HEK293T (cell line): Measurements from ENCODE around the gene KSR2.

Source experiments
- CTCF ChIA-PET: fragments of 350-600 bp; formaldehyde crosslinking; extraction: SDS; loops from one replicate; lab custom pipeline; 2021; ENCODE audit warnings: antibody characterized with exemption, inconsistent platforms; lab: Yijun Ruan, JAX
- POLR2A ChIA-PET: fragments of 350-600 bp; formaldehyde crosslinking; extraction: SDS; loops from one replicate; lab custom pipeline; 2020; ENCODE audit warnings: antibody characterized with exemption, inconsistent platforms; lab: Yijun Ruan, JAX
- DNase-seq: peaks from one replicate; pipeline ENCODE4 v3.0.0; 2012; ENCODE audit warnings: mixed read lengths; ENCODE audit errors: extremely low spot score
- ARNT ChIP-seq: fragments of 450-650 bp; IDR thresholded peaks from 2 replicates; pipeline ENCODE4 v1.6.1; 2017; ENCODE audit warnings: mild to moderate bottlenecking
- BHLHE40 ChIP-seq: fragments of 450-650 bp; IDR thresholded peaks from 2 replicates; pipeline ENCODE4 v1.6.1; 2016; ENCODE audit warnings: mild to moderate bottlenecking, moderate library complexity, borderline replicate concordance
- CTBP1 ChIP-seq: fragments of 450-650 bp; IDR thresholded peaks from 2 replicates; pipeline ENCODE4 v1.6.1; 2016; ENCODE audit warnings: borderline replicate concordance
- ELF4 ChIP-seq: fragments of 450-650 bp; IDR thresholded peaks from 2 replicates; pipeline ENCODE4 v1.6.1; 2017; ENCODE audit warnings: antibody characterized with exemption
- FOXA1 ChIP-seq: fragments of 450-650 bp; IDR thresholded peaks from 2 replicates; pipeline ENCODE4 v1.6.1; 2016; ENCODE audit warnings: mild to moderate bottlenecking
- FOXK2 ChIP-seq: fragments of 450-650 bp; IDR thresholded peaks from 2 replicates; pipeline ENCODE4 v1.6.1; 2016; ENCODE audit warnings: mild to moderate bottlenecking
- FOXM1 ChIP-seq: fragments of 450-650 bp; IDR thresholded peaks from 2 replicates; pipeline ENCODE4 v1.6.1; 2017; ENCODE audit warnings: mild to moderate bottlenecking, borderline replicate concordance
- HDGF ChIP-seq: fragments of 450-650 bp; IDR thresholded peaks from 2 replicates; pipeline ENCODE4 v1.6.1; 2017; ENCODE audit warnings: antibody characterized with exemption, borderline replicate concordance
- L3MBTL2 ChIP-seq: fragments of 450-650 bp; conservative IDR thresholded peaks from 2 replicates; pipeline ENCODE4 v1.6.1; 2016; ENCODE audit warnings: mild to moderate bottlenecking
- LEF1 ChIP-seq: fragments of 450-650 bp; IDR thresholded peaks from 2 replicates; pipeline ENCODE4 v1.6.1; 2017; ENCODE audit warnings: mild to moderate bottlenecking, borderline replicate concordance
- NFRKB ChIP-seq: fragments of 450-650 bp; IDR thresholded peaks from 2 replicates; pipeline ENCODE4 v1.6.1; 2016; ENCODE audit warnings: mild to moderate bottlenecking, moderate library complexity
- PKNOX1 ChIP-seq: fragments of 450-650 bp; IDR thresholded peaks from 2 replicates; pipeline ENCODE4 v1.6.1; 2016
- SP1 ChIP-seq: fragments of 450-650 bp; IDR thresholded peaks from 2 replicates; pipeline ENCODE4 v1.6.1; 2017
- SUZ12 ChIP-seq: fragments of 450-650 bp; IDR thresholded peaks from 2 replicates; pipeline ENCODE4 v1.6.1; 2016; ENCODE audit warnings: mild to moderate bottlenecking
- TARDBP ChIP-seq: fragments of 450-650 bp; IDR thresholded peaks from 2 replicates; pipeline ENCODE4 v1.6.1; 2016
- ZNF384 ChIP-seq: fragments of 450-650 bp; IDR thresholded peaks from 2 replicates; pipeline ENCODE4 v1.6.1; 2016

Gene KSR2

DNA sequence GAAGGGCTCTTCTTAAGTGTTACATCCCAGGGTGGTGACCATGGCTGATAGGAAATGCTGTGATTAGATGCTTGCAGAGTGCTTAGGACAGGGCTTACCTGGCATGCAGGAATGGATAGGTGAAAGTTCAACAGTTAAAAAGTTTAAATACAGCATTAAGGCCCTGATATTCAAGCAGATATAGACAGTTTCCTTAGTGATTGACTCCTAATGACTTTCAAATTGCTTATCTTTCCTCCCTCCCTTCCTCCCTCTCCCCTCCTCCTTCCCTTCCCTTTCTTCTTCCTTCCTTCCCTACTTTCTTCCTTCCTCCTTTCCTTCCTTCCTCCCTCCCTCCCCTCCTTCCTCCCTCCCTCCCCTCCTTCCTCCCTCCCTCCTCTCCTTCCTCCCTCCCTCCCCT is 362.8 kb downstream of the KSR2 start:
- TF ChIP-seq BHLHE40 = no peak
- no peak for TF ChIP-seq ZNF384
- TF ChIP-seq L3MBTL2 = no peak
- no peak for TF ChIP-seq FOXM1
- no peak for TF ChIP-seq PKNOX1
- no peak for TF ChIP-seq SP1
- TF ChIP-seq FOXA1 = no peak
- no peak for TF ChIP-seq TARDBP
- TF ChIP-seq SUZ12 = no peak
- no peak for TF ChIP-seq CTBP1
- TF ChIP-seq ARNT = no peak
- ChIA-PET POLR2A (no interaction called here), CTCF (no interaction called here)
- DNase-seq = no peak

GRCh38 chr12:117603316-117604113 is 365.3 kb downstream of the KSR2 start:
- no peak for DNase-seq
- no peak for TF ChIP-seq LEF1
- no peak for TF ChIP-seq CTBP1
- no peak for TF ChIP-seq HDGF
- no peak for TF ChIP-seq BHLHE40
- TF ChIP-seq SUZ12 = no peak
- TF ChIP-seq ZNF384 = no peak
- TF ChIP-seq SP1 = no peak
- no peak for TF ChIP-seq ARNT
- TF ChIP-seq FOXA1 = no peak
- no peak for TF ChIP-seq TARDBP
- TF ChIP-seq NFRKB = no peak
- TF ChIP-seq FOXM1 = no peak
- no peak for TF ChIP-seq PKNOX1
- no peak for TF ChIP-seq ELF4
- no peak for TF ChIP-seq FOXK2
- TF ChIP-seq L3MBTL2 = no peak
- ChIA-PET POLR2A (no interaction called here), CTCF (no interaction called here)

- CTCF ChIA-PET = no interaction called here
- POLR2A ChIA-PET = no interaction called here
- no peak for DNase-seq
- no peak for TF ChIP-seq TARDBP
- no peak for TF ChIP-seq SUZ12
Observed at GRCh38 chr12:117599849-117600248, 368.9 kb downstream of the KSR2 start.

- DNase-seq = no peak
- ChIA-PET POLR2A (no interaction called here), CTCF (no interaction called here)
- TF ChIP-seq FOXA1 (no peak), SP1 (no peak), L3MBTL2 (no peak), CTBP1 (no peak), TARDBP (no peak), ZNF384 (no peak), ELF4 (no peak), SUZ12 (no peak), BHLHE40 (no peak), ARNT (no peak), PKNOX1 (no peak), LEF1 (no peak), FOXK2 (no peak)
Observed at GRCh38 chr12:117596968-117597367, 371.8 kb downstream of the KSR2 start.

DNA sequence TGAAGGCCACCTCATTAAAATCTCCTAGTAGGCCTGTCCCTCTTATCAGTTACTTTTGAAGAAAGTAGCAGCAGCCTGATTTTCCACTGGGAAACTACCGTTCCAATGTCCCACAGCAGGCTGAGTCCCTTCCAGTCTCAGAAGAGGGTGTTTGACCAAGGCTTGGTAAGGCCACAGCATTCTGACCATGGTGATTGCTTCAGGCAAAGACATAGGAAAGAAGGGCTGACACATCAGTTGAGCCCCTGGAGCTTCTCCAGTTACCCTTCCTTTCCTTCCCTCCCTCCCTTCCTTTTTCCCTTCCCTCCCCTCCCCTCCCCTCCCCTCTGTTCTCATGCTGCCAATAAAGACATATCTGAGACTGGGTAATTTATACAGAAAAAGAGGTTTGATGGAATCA is 373.0 kb downstream of the KSR2 start:
- no peak for DNase-seq
- TF ChIP-seq HDGF (no peak), TARDBP (no peak), LEF1 (no peak), SUZ12 (no peak), FOXM1 (no peak), FOXA1 (no peak), CTBP1 (no peak), BHLHE40 (no peak), ARNT (no peak), ELF4 (no peak), L3MBTL2 (no peak)
- ChIA-PET POLR2A (no interaction called here), CTCF (no interaction called here)

DNA sequence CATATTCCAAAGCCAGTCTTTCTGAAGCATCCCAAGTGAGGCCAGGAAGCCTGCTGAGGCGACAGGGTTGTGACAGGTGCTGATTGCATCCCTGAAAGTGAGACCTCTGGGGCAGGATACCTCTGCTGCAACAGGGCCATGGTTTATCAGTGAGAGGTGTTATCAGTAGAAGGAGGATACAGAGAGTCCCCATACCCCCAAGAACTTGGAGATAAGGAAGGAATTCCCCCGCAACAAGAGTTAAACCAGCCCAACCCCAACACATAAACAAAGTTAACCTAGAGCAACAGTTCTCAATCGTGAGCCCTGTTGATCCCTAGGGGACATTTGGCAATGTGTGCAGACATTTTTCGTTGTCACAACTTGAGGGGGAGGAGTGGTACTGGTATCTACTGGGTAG is 374.3 kb downstream of the KSR2 start:
- no peak for DNase-seq
- POLR2A ChIA-PET = no interaction called here
- no peak for TF ChIP-seq CTBP1
- no peak for TF ChIP-seq TARDBP
- no peak for TF ChIP-seq ELF4
- no peak for TF ChIP-seq FOXM1
- no peak for TF ChIP-seq NFRKB
- TF ChIP-seq LEF1 = no peak
- no peak for TF ChIP-seq SUZ12
- TF ChIP-seq ARNT = no peak
- no peak for TF ChIP-seq FOXK2
- no peak for TF ChIP-seq SP1
- no peak for TF ChIP-seq BHLHE40
- CTCF ChIA-PET = no interaction called here

DNA sequence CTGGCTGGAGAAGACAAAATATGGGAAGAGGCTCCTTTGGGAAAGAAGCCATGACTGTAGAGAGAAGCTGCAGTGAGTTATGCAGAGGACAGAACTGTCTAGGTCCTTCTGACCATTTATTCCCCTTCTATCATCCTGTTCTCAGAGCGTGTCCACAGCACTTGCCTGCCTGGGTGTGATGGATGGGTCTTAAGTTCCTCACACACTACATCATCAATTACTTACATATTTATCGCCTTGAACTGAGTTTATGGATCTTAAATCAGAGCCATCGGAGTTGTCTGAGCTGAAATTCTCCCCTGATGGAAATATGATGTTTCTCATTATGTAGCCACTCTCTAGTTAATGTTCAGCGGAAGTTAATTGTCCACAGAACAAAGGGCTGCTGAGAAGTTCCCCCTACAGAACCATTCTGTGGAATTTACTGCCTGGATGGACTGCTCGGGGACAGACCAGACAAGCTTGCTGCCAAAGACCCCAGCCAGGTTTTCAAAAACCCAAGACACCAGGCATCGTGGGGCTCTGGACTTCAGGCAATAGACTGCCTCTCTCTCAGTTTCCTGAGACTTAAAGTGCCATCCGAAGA is 374.9 kb downstream of the KSR2 start:
- no peak for DNase-seq
- CTCF ChIA-PET = no interaction called here
- POLR2A ChIA-PET = no interaction called here
- TF ChIP-seq LEF1 (no peak), PKNOX1 (no peak), TARDBP (no peak), ELF4 (no peak), SP1 (no peak), CTBP1 (no peak)
